ENCODE data around the gene AEBP1.

The AEBP1 gene

DNA sequence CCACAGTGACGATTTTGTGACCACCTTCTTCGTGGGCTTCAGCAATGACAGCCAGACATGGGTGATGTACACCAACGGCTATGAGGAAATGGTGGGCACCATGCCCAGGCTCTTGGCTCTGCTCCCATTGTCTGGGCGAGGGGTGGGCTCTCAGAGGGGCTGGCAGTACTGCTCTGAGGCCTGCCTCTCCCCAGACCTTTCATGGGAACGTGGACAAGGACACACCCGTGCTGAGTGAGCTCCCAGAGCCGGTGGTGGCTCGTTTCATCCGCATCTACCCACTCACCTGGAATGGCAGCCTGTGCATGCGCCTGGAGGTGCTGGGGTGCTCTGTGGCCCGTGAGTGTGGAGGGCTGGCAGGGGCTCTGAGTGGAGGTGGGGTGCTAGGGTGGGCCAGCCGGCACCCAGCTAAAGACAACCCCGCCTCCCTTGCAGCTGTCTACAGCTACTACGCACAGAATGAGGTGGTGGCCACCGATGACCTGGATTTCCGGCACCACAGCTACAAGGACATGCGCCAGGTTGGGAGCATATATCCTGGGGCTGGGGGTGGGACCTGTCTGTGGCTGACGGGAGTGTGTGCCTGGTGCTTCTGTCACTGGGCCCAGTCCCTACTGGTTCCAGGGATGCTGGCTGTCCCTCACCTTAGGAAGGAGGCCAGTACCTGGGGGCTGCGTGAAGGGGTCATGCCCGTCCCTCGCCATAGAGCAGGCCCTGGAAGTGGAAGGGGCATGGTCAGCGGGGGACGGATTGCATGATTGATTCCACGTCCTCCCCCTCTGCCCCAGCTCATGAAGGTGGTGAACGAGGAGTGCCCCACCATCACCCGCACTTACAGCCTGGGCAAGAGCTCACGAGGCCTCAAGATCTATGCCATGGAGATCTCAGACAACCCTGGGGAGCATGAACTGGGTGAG lies 6.8 kb downstream of the AEBP1 start:
- H3K27me3 ChIP-seq (ENCODE audit: control insufficient read depth in 1 of 2, insufficient read depth in 2 of 2, low read length in 2 of 2), result peaks cover under 1 to 5% of the 10 kb centered on the region in 2 donors

DNA sequence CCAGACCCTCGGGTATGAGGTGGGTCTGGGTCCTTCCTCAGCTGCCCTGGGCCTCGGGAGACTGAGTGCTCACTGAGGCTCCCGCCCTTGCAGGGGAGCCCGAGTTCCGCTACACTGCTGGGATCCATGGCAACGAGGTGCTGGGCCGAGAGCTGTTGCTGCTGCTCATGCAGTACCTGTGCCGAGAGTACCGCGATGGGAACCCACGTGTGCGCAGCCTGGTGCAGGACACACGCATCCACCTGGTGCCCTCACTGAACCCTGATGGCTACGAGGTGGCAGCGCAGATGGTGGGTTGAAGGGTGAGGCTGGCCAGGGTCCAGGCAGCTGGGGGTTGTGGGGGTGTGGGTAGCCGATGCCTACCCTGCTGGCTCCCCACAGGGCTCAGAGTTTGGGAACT lies 7.6 kb downstream of the AEBP1 start:
- Histone ChIP-seq H3K9ac (ENCODE audit: low read length) (no peak overlapping the region), H3K9me3 (ENCODE audit: low read length) (no peaks in the 10 kb centered on the region), H3K4me1 (ENCODE audit: insufficient read depth, low read length) (no peaks in the 10 kb centered on the region), H3K27me3 (ENCODE audit: control insufficient read depth in 1 of 2, insufficient read depth in 2 of 2, low read length in 2 of 2) (peaks cover 0 to 2% of the 10 kb centered on the region in 2 donors), H3K36me3 (ENCODE audit: insufficient read depth, low read length) (peaks cover 19% of the 10 kb centered on the region), H3K27ac (ENCODE audit: low read depth, low read length) (no peak overlapping the region), H3K4me3 (ENCODE audit: low read depth in 1 of 2, low read length in 2 of 2) (no peak overlapping the region)

More for the DNA sequence above, 6.8 kb downstream of the AEBP1 start:
- H3K9me3 ChIP-seq (ENCODE audit: low read length), result no peaks in the 10 kb centered on the region
- no peaks in the 10 kb centered on the region for H3K4me1 ChIP-seq (ENCODE audit: insufficient read depth, low read length)
- H3K4me3 ChIP-seq (ENCODE audit: low read depth in 1 of 2, low read length in 2 of 2), result no peak overlapping the region
- H3K9ac ChIP-seq (ENCODE audit: low read length), result no peak overlapping the region
- H3K36me3 ChIP-seq (ENCODE audit: insufficient read depth, low read length), result peaks cover 12% of the 10 kb centered on the region
- no peak overlapping the region for H3K27ac ChIP-seq (ENCODE audit: low read depth, low read length)

DNA sequence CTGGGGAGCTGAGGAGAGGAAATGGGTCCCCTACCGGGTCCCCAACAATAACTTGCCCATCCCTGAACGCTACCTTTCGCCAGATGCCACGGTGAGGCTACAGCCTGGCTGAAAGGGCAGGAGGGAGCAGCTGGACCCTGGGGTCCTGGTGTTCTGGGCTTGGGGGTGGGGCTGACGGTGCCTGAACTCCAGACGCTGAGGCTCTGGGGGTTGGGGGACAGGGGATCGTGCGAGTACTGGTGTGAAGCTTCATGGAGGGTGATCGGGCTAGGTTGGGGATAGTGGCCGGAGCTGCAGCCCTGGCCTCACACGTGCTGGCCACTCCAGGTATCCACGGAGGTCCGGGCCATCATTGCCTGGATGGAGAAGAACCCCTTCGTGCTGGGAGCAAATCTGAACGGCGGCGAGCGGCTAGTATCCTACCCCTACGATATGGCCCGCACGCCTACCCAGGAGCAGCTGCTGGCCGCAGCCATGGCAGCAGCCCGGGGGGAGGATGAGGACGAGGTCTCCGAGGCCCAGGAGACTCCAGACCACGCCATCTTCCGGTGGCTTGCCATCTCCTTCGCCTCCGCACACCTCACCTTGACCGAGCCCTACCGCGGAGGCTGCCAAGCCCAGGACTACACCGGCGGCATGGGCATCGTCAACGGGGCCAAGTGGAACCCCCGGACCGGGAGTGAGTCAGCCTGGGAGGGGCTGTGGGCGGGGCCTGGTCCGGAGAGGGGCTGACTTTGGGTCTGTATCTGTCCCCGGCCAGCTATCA lies 8.3 kb downstream of the AEBP1 start:
- H3K4me3 ChIP-seq (ENCODE audit: low read depth in 1 of 2, low read length in 2 of 2), result no peak overlapping the region
- no peak overlapping the region for H3K27ac ChIP-seq (ENCODE audit: low read depth, low read length)
- no peaks in the 10 kb centered on the region for H3K27me3 ChIP-seq (ENCODE audit: control insufficient read depth in 1 of 2, insufficient read depth in 2 of 2, low read length in 2 of 2)
- H3K9ac ChIP-seq (ENCODE audit: low read length), result no peak overlapping the region
- H3K9me3 ChIP-seq (ENCODE audit: low read length), result no peaks in the 10 kb centered on the region
- peaks cover 26% of the 10 kb centered on the region for H3K36me3 ChIP-seq (ENCODE audit: insufficient read depth, low read length)
- H3K4me1 ChIP-seq (ENCODE audit: insufficient read depth, low read length), result no peaks in the 10 kb centered on the region

DNA sequence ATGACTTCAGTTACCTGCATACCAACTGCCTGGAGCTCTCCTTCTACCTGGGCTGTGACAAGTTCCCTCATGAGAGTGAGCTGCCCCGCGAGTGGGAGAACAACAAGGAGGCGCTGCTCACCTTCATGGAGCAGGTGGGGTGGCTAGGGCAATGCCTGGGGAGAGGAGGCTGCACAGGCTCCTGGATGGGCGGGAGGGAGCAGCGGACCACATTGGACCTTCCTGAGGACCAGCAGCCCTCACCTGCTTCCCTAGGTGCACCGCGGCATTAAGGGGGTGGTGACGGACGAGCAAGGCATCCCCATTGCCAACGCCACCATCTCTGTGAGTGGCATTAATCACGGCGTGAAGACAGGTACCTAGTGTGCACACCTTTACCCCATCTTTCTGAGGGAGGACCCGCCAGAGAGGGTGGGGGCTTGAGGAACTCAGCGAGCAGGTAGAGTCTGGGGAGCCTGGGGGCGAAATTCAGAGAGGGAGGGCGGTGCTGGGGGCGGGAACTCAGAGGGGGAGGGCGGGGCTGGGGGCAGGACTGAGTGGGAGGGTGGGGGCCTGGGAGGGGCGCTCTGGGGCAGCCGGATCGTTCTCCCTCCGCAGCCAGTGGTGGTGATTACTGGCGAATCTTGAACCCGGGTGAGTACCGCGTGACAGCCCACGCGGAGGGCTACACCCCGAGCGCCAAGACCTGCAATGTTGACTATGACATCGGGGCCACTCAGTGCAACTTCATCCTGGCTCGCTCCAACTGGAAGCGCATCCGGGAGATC lies 9.0 kb downstream of the AEBP1 start:
- Histone ChIP-seq H3K4me1 (ENCODE audit: insufficient read depth, low read length) (no peaks in the 10 kb centered on the region), H3K4me3 (ENCODE audit: low read depth in 1 of 2, low read length in 2 of 2) (no peak overlapping the region), H3K27ac (ENCODE audit: low read depth, low read length) (no peak overlapping the region), H3K27me3 (ENCODE audit: control insufficient read depth in 1 of 2, insufficient read depth in 2 of 2, low read length in 2 of 2) (no peaks in the 10 kb centered on the region), H3K36me3 (ENCODE audit: insufficient read depth, low read length) (peaks cover 28% of the 10 kb centered on the region), H3K9ac (ENCODE audit: low read length) (no peak overlapping the region), H3K9me3 (ENCODE audit: low read length) (no peaks in the 10 kb centered on the region)

DNA sequence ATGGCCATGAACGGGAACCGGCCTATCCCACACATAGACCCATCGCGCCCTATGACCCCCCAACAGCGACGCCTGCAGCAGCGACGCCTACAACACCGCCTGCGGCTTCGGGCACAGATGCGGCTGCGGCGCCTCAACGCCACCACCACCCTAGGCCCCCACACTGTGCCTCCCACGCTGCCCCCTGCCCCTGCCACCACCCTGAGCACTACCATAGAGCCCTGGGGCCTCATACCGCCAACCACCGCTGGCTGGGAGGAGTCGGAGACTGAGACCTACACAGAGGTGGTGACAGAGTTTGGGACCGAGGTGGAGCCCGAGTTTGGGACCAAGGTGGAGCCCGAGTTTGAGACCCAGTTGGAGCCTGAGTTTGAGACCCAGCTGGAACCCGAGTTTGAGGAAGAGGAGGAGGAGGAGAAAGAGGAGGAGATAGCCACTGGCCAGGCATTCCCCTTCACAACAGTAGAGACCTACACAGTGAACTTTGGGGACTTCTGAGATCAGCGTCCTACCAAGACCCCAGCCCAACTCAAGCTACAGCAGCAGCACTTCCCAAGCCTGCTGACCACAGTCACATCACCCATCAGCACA lies 9.7 kb downstream of the AEBP1 start:
- H3K27me3 ChIP-seq (ENCODE audit: control insufficient read depth in 1 of 2, insufficient read depth in 2 of 2, low read length in 2 of 2), result no peaks in the 10 kb centered on the region
- no peak overlapping the region for H3K9ac ChIP-seq (ENCODE audit: low read length)
- peaks cover 28% of the 10 kb centered on the region for H3K36me3 ChIP-seq (ENCODE audit: insufficient read depth, low read length)
- no peak overlapping the region for H3K27ac ChIP-seq (ENCODE audit: low read depth, low read length)
- H3K4me1 ChIP-seq (ENCODE audit: insufficient read depth, low read length), result no peaks in the 10 kb centered on the region
- no peak overlapping the region for H3K4me3 ChIP-seq (ENCODE audit: low read depth in 1 of 2, low read length in 2 of 2)
- no peaks in the 10 kb centered on the region for H3K9me3 ChIP-seq (ENCODE audit: low read length)

DNA sequence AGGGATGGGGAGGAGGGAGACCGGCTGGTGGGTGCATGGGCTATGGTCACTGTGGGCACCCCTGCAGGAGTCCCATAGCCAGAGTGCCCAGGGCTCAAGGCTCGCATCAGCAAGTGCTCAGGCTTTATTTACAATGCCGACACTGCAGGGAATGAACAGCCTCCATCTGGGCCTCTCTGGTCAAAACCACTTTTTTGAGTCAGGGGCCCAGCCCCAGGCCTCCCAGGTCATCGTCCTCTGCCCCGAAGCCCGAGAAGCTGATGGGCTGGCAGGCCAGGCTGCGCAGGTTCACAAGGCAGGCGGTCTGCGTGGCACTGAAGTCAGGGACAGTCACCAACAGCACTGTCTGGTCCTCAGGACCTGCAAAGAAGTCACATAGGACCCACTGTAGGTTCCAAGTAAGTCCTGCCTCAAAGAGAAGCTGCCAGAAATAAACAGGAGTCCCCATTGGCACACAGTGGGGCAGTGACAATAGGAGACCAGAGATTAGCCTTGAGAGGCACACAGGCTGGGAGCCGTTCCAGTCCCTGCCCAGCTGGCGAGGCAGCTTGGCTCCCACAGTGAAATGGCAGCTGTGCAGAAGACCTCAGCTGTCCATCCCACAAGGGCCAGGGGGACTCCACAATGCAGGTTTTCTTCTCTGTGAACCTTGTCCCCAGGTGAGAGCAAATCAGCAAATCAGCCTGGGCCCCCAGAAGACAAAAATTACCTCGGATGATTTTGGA lies 10.6 kb downstream of the AEBP1 start:
- H3K36me3 ChIP-seq (ENCODE audit: insufficient read depth, low read length), result peaks cover 35% of the 10 kb centered on the region
- no peaks in the 10 kb centered on the region for H3K4me1 ChIP-seq (ENCODE audit: insufficient read depth, low read length)
- H3K9me3 ChIP-seq (ENCODE audit: low read length), result no peaks in the 10 kb centered on the region
- H3K27ac ChIP-seq (ENCODE audit: low read depth, low read length), result no peak overlapping the region
- H3K9ac ChIP-seq (ENCODE audit: low read length), result no peak overlapping the region
- no peak overlapping the region for H3K4me3 ChIP-seq (ENCODE audit: low read depth in 1 of 2, low read length in 2 of 2)
- H3K27me3 ChIP-seq (ENCODE audit: control insufficient read depth in 1 of 2, insufficient read depth in 2 of 2, low read length in 2 of 2), result no peaks in the 10 kb centered on the region

DNA sequence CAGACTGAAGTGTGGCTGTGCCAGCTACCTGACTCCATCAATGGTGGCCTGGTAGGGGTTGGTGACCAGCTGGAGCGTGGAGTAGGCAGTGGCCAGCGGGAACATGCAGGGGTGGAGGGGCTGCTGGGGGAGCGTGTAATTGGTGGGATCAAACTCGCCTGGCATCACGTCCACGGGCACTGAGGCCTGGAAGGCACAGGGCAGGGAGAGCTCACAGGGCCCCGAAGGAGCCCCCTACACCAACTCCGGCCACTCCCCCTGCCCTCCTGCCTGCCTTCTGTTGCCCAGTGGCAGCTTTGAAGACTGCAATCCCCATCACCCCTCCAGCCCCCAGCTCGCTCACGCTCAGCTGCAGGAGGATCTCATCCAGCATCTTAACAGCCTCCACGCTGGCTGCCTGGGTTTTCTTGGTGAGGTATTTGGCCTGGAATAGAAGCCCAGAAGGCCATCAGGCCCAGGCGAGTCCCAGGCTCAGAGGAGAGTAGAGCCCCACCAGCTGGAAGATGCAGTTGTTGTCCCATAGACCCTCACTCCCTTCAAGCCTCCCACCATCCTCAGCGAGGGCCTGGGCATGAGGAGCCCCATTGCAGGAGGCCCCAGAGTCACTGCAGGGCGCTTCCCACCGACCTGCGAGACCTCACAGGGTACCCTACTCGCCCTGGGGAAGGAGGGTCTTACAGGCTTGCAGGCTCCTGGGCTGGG lies 12.1 kb downstream of the AEBP1 start:
- Histone ChIP-seq H3K9me3 (ENCODE audit: low read length) (no peaks in the 10 kb centered on the region), H3K27me3 (ENCODE audit: control insufficient read depth in 1 of 2, insufficient read depth in 2 of 2, low read length in 2 of 2) (no peaks in the 10 kb centered on the region), H3K4me1 (ENCODE audit: insufficient read depth, low read length) (no peaks in the 10 kb centered on the region), H3K9ac (ENCODE audit: low read length) (no peak overlapping the region), H3K36me3 (ENCODE audit: insufficient read depth, low read length) (peaks cover 48% of the 10 kb centered on the region), H3K4me3 (ENCODE audit: low read depth in 1 of 2, low read length in 2 of 2) (no peak overlapping the region), H3K27ac (ENCODE audit: low read depth, low read length) (no peak overlapping the region)

DNA sequence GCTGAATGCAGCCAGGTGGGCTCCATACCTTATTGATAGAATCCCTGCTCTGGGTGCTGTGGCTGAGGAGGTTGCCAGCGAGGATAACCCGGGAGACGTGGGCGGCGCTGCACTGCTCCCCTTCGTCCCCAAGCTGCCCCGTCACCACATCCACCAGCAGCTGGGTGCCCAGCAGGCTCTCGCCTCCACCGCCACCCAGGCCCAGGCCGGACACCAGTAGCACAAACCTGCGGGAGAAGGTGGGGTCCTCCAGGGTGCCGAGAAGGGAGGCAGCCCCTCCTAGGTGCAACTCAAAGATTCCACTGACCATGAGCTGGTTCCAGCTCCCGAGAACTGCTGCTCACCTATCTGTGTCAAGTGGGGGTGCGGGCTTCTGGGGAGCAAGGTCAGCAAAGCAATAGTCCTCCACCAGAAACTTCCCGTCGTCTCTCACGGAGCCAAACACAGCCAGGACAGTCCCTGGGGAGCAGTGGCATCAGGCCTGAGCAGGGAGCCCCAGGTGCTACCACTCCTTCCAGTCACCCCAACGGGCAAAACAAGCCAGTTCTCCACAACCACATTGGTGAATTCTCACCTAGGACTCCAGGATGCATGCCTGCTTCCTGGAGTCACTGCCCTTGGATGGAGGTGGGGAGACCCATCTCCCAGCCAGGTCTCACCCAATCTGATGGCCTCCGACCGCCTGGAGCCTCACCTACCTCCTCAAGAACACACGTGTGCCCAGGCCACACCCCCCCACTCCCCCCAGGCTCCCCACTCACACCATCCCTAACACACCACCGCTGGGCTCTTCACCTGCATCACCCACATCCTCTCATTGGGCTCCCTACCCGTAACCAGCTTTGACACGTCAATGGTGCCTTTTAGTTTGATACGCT lies 12.9 kb downstream of the AEBP1 start:
- Histone ChIP-seq H3K27me3 (ENCODE audit: control insufficient read depth in 1 of 2, insufficient read depth in 2 of 2, low read length in 2 of 2) (no peaks in the 10 kb centered on the region), H3K27ac (ENCODE audit: low read depth, low read length) (no peak overlapping the region), H3K9me3 (ENCODE audit: low read length) (no peaks in the 10 kb centered on the region), H3K4me1 (ENCODE audit: insufficient read depth, low read length) (peaks cover 7% of the 10 kb centered on the region), H3K9ac (ENCODE audit: low read length) (no peak overlapping the region), H3K4me3 (ENCODE audit: low read depth in 1 of 2, low read length in 2 of 2) (no peak overlapping the region), H3K36me3 (ENCODE audit: insufficient read depth, low read length) (peaks cover 54% of the 10 kb centered on the region)

DNA sequence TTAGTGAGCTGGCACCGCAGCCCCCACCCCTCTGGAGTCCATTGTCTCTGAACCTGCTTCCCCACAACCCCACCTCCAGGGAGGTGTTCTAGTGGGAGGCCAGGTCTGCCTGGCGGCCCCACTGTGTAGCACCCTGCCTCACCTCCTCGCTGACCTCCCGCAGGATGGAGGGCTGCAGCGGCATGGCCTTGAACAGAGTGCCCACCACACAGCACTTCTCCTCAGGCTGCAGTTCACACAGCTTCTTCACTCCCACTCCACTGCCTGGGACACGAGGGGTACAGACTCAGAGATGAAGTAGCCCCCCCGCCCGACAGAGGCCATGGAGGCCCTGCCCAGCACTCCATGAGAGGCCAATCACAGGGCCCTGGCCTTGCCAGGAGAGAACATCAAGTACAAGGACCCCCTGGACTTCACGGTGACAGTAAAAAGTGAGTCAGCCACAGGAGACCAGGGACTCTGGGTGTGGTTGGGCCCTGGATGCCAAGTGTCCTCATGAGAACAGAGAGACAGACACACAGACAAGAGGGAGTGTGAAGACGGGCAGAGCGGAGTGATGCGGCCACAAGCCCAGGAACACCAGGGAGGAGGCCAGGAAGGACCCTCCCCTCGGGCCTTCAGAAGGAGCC lies 13.8 kb downstream of the AEBP1 start:
- no peak overlapping the region for H3K27ac ChIP-seq (ENCODE audit: low read depth, low read length)
- no peaks in the 10 kb centered on the region for H3K27me3 ChIP-seq (ENCODE audit: control insufficient read depth in 1 of 2, insufficient read depth in 2 of 2, low read length in 2 of 2)
- peaks cover 16% of the 10 kb centered on the region for H3K4me1 ChIP-seq (ENCODE audit: insufficient read depth, low read length)
- no peaks in the 10 kb centered on the region for H3K9me3 ChIP-seq (ENCODE audit: low read length)
- H3K36me3 ChIP-seq (ENCODE audit: insufficient read depth, low read length), result peaks cover 54% of the 10 kb centered on the region
- H3K9ac ChIP-seq (ENCODE audit: low read length), result no peak overlapping the region
- no peak overlapping the region for H3K4me3 ChIP-seq (ENCODE audit: low read depth in 1 of 2, low read length in 2 of 2)
